ENCODE data around the gene PROCR.

GRCh38 chr20:35144694-35145093, 27.2 kb upstream of the PROCR start:
- TF ChIP-seq MYC (IDR thresholded peaks at IDR 0.05; ENCODE audit: low read depth, low read length) (no peak; the same call in 1 of the 2 replicates), CTCF (IDR thresholded peaks at IDR 0.05; ENCODE audit: low read depth, low read length) (no peak), POLR2A (IDR thresholded peaks at IDR 0.05; ENCODE audit: extremely low read depth, insufficient read length) (no peak)

All from NB4 (cell line).